NCI-H2227 (cell line): ENCODE measurements around the gene RAD54L.
"Not testable (repeated sequence)": the region's sequence is repeated elsewhere in the genome, so short reads cannot be mapped to it uniquely, and the experiment has no call there.

Experiments used
- DNase-seq: peaks from one replicate; lab custom pipeline; 2025; ENCODE audit not compliant: unreplicated experiment; lab: John Stamatoyannopoulos, UW

Gene RAD54L

DNA sequence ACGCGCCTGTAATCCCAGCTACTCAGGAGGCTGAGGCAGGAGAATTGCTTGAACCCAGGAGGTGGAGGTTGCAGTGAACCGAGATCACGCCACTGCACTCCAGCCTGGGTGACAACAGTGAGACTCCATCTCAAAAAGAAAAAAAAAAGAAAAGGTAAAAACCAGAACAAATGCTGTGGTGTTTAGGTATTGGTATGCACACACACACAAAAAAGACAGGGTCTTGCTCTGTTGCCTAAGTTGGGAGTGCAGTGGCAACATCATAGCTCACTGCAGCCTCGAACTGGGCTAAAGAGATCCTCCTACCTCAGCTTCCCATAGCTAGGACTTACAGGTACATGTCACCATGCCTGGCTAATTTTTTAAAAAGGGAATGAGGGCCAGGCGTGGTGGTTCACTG lies 71.7 kb downstream of the RAD54L start:
- not testable (repeated sequence) for DNase-seq

- not testable (repeated sequence) for DNase-seq
Observed at GRCh38 chr1:46319960-46320914, 72.7 kb downstream of the RAD54L start.

DNA sequence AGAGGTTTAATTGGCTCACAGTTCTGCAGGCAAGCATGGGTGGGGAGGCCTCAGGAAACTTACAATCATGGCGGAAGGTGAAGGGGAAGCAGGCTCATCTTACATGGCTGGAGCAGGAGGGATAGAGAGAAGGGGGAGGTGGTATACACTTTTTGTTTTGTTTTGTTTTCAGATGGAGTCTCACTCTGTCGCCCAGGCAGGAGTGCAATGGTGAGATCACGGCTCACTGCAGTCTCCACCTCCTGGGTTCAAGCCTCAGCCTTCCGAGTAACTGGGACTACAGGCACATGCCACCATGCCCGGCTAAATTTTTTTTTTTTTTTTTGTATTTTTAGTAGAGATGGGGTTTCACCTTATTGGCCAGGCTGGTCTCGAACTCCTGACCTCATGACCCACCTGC lies 74.6 kb downstream of the RAD54L start:
- not testable (repeated sequence) for DNase-seq

DNA sequence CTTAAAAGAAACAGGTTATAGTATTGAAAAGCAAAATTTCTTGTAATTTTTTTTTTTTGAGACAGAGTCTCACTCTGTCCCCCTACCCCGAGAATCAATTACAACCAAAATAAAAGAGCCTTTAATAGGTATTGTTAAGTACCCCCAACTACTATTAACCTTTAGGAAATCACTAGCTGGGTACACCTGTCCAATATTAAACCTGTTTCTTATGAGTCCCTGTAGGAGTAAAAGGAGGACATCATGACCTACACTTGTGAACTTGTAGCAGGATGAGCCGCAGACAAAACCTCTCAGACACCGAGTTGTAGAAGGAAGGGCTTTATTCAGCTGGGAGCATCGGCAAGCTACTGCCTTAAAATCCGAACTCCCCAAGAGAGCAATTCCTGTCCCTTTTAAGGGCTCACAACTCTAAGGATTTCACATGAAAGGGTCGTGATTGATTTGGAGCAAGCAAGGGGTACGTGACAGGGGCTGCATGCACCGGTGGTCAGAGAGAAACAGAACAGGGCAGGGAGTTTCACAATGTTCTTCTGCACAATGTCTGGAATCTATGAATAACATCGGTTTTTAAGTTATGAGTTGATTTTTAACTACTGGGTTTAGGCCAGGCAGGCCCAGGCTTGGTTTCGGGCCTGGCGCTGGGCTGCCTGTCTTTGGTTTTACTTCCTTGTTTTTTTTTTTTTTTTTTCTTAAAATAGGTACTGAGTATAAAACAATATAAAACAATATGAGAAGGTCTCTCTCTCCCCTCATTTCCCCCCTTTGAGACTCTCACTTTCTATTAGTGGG lies 77.9 kb downstream of the RAD54L start:
- DNase-seq: not testable (repeated sequence)
